GM23338 (cell line): ENCODE results near the gene ADGRB3. TPM values are rescaled to one million over a fixed set of nuclear protein-coding genes. Genes with fewer than 3 reads are reported as not detected.

Experiments
- ATAC-seq: fragments of 200-7000 bp; cut with Tn5 transposase; 3 replicates; pipeline ENCODE4 v1.9.1; 2020
- DNase-seq: peaks from one replicate; pipeline ENCODE4 v3.0.0-alpha.2; 2015; ENCODE audit warnings: low spot score
- H2AFZ ChIP-seq: fragments of 200-600 bp; sonication (generic); 2 replicates; pipeline ENCODE4 v1.8.0; 2016; ENCODE audit warnings: antibody characterized with exemption, mild to moderate bottlenecking, moderate library complexity
- H3F3A ChIP-seq: fragments of 200-600 bp; sonication (generic); replicated peaks from 2 replicates; pipeline ENCODE4 v1.8.0; 2017; ENCODE audit warnings: antibody characterized with exemption, mixed run types, low read depth
- H3K27ac ChIP-seq: fragments of 200-600 bp; sonication (generic); 2 replicates; pipeline ENCODE4 v1.6.1; 2016; ENCODE audit warnings: low read depth
- H3K27me3 ChIP-seq: fragments of 200-600 bp; sonication (generic); 2 replicates; pipeline ENCODE4 v1.8.0; 2016; ENCODE audit warnings: mild to moderate bottlenecking, mixed run types, moderate library complexity; ENCODE audit not compliant: insufficient read depth
- H3K36me3 ChIP-seq: fragments of 200-600 bp; sonication (generic); 2 replicates; pipeline ENCODE4 v1.8.0; 2016; ENCODE audit warnings: mild to moderate bottlenecking; ENCODE audit not compliant: insufficient read depth
- H3K4me1 ChIP-seq: fragments of 200-600 bp; sonication (generic); 2 replicates; pipeline ENCODE4 v1.8.0; 2016; ENCODE audit warnings: mild to moderate bottlenecking, moderate library complexity; ENCODE audit not compliant: insufficient read depth
- H3K4me2 ChIP-seq: fragments of 200-600 bp; sonication (generic); 2 replicates; pipeline ENCODE4 v1.7.1; 2017; ENCODE audit warnings: mixed run types
- H3K4me3 ChIP-seq: fragments of 200-600 bp; sonication (generic); 2 replicates; pipeline ENCODE4 v1.6.1; 2016; ENCODE audit warnings: mixed run types
- H3K79me2 ChIP-seq: fragments of 200-600 bp; sonication (generic); replicated peaks from 2 replicates; pipeline ENCODE4 v1.8.0; 2017; ENCODE audit warnings: mild to moderate bottlenecking; ENCODE audit not compliant: insufficient read depth
- H3K9me2 ChIP-seq: fragments of 200-600 bp; sonication (generic); 2 replicates; pipeline ENCODE4 v1.8.0; 2017; ENCODE audit not compliant: insufficient read depth
- H4K20me1 ChIP-seq: fragments of 200-600 bp; sonication (generic); replicated peaks from 2 replicates; pipeline ENCODE4 v1.8.0; 2017; ENCODE audit warnings: mild to moderate bottlenecking; ENCODE audit not compliant: insufficient read depth
- H3K27ac Mint-ChIP-seq: 2 replicates; pipeline ENCODE4 v1.8.0; 2020; ENCODE audit warnings: inconsistent platforms, mild to moderate bottlenecking, moderate library complexity, mixed read lengths
- H3K27me3 Mint-ChIP-seq: 3 replicates; pipeline ENCODE4 v1.8.0; 2022; ENCODE audit warnings: low read depth, mild to moderate bottlenecking, moderate library complexity, mixed read lengths, inconsistent platforms; ENCODE audit not compliant: insufficient read depth, poor library complexity
- H3K36me3 Mint-ChIP-seq: 3 replicates; pipeline ENCODE4 v1.8.0; 2021; ENCODE audit warnings: low read depth, mild to moderate bottlenecking, inconsistent platforms, moderate library complexity, mixed read lengths
- H3K4me1 Mint-ChIP-seq: 3 replicates; pipeline ENCODE4 v1.8.0; 2020; ENCODE audit warnings: mild to moderate bottlenecking, inconsistent platforms, mixed read lengths
- H3K4me3 Mint-ChIP-seq: 3 replicates; pipeline ENCODE4 v1.8.0; 2021; ENCODE audit warnings: moderate library complexity, mild to moderate bottlenecking, inconsistent platforms, mixed read lengths
- H3K9me3 Mint-ChIP-seq: 3 replicates; pipeline ENCODE4 v1.8.0; 2020; ENCODE audit warnings: moderate library complexity, mild to moderate bottlenecking, inconsistent platforms, mixed read lengths
- CREB1 ChIP-seq: fragments of 250-450 bp; sonication (Bioruptor Pico); IDR thresholded peaks from 2 replicates; pipeline ENCODE4 v1.5.0; 2020; ENCODE audit warnings: low read depth, mild to moderate bottlenecking, moderate library complexity
- EZH2 ChIP-seq: fragments of 200-600 bp; sonication (generic); IDR thresholded peaks from one replicate; pipeline ENCODE4 v1.8.0; 2017; ENCODE audit warnings: antibody characterized with exemption, mild to moderate bottlenecking, low read depth; ENCODE audit not compliant: unreplicated experiment
- EZH2phosphoT487 ChIP-seq: fragments of 200-600 bp; sonication (generic); IDR thresholded peaks from one replicate; pipeline ENCODE4 v1.8.1; 2018; ENCODE audit warnings: antibody characterized with exemption; ENCODE audit not compliant: unreplicated experiment
- NANOG ChIP-seq: IDR thresholded peaks from 2 replicates; pipeline ENCODE4 v1.6.1; 2016; ENCODE audit warnings: antibody characterized with exemption, borderline replicate concordance
- polyA plus RNA-seq: library from polyadenylated mRNA; unstranded; fragments of >200 nt; fragmentation: Nextera tagmentation; extraction: Ambion mirVana; gene quantifications from 2 replicates; pipeline ENCODE4 v1.2.1, GENCODE V29; 2016
- total RNA-seq: library from RNA; depleted of rRNA; stranded (reverse); fragments of >200 nt; shearing (Covaris generic); gene quantifications from 2 replicates; pipeline ENCODE4 v1.2.3, GENCODE V29; 2014
- TF ChIP-seq, protein P1 (sequence below): fragments of 250-450 bp; sonication (Bioruptor Pico); IDR thresholded peaks from 2 replicates; pipeline ENCODE4 v1.5.0; 2020; ENCODE audit warnings: mild to moderate bottlenecking, moderate library complexity
- TF ChIP-seq, protein P2 (sequence below): IDR thresholded peaks from one replicate; pipeline ENCODE4 v1.6.1; 2018; ENCODE audit warnings: antibody characterized with exemption; ENCODE audit not compliant: unreplicated experiment

Gene ADGRB3
- total and polyA plus RNA-seq, 2 experiments from 2014 or later: 0.92 to 4.0 TPM

DNA sequence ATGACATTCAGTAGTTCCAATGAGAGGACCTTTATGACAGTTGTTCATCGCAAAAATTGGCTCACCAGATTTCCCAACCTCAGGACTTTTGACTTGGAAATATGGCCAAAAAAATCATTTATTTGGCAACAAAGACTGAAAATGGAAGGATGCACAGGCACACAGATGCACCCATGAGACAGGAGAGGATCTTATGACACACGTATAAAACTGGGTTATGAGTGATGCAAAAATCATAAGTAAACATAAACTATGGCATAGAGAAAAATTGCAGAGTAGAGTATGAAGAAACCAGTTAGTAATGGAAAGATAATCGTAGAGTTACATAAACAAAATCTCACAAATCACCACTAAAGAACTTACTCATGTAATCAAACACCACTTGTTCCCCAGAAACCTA, 546.9 kb downstream of the ADGRB3 start:
- Mint-ChIP-seq H3K9me3 (no peaks in the 10 kb centered on the region), H3K27ac (no peak overlapping the region), H3K36me3 (no peaks in the 10 kb centered on the region), H3K27me3 (peaks cover 5% of the 10 kb centered on the region), H3K4me3 (no peak overlapping the region), H3K4me1 (no peaks in the 10 kb centered on the region)
- no peaks in the 10 kb centered on the region for H3K79me2 ChIP-seq
- H3K4me2 ChIP-seq: no peak overlapping the region
- peaks cover 3% of the 10 kb centered on the region; the same call in 1 of the 2 replicates for H3K9me2 ChIP-seq
- no peak for ATAC-seq
- no peaks in the 10 kb centered on the region for H3K27me3 ChIP-seq
- no peak overlapping the region for H2AFZ ChIP-seq
- TF ChIP-seq EZH2 (no peak), CREB1 (CRISPR knock-in tag) (no peak), EZH2phosphoT487 (no peak), NANOG (no peak)
- TF ChIP-seq, protein P1, sequence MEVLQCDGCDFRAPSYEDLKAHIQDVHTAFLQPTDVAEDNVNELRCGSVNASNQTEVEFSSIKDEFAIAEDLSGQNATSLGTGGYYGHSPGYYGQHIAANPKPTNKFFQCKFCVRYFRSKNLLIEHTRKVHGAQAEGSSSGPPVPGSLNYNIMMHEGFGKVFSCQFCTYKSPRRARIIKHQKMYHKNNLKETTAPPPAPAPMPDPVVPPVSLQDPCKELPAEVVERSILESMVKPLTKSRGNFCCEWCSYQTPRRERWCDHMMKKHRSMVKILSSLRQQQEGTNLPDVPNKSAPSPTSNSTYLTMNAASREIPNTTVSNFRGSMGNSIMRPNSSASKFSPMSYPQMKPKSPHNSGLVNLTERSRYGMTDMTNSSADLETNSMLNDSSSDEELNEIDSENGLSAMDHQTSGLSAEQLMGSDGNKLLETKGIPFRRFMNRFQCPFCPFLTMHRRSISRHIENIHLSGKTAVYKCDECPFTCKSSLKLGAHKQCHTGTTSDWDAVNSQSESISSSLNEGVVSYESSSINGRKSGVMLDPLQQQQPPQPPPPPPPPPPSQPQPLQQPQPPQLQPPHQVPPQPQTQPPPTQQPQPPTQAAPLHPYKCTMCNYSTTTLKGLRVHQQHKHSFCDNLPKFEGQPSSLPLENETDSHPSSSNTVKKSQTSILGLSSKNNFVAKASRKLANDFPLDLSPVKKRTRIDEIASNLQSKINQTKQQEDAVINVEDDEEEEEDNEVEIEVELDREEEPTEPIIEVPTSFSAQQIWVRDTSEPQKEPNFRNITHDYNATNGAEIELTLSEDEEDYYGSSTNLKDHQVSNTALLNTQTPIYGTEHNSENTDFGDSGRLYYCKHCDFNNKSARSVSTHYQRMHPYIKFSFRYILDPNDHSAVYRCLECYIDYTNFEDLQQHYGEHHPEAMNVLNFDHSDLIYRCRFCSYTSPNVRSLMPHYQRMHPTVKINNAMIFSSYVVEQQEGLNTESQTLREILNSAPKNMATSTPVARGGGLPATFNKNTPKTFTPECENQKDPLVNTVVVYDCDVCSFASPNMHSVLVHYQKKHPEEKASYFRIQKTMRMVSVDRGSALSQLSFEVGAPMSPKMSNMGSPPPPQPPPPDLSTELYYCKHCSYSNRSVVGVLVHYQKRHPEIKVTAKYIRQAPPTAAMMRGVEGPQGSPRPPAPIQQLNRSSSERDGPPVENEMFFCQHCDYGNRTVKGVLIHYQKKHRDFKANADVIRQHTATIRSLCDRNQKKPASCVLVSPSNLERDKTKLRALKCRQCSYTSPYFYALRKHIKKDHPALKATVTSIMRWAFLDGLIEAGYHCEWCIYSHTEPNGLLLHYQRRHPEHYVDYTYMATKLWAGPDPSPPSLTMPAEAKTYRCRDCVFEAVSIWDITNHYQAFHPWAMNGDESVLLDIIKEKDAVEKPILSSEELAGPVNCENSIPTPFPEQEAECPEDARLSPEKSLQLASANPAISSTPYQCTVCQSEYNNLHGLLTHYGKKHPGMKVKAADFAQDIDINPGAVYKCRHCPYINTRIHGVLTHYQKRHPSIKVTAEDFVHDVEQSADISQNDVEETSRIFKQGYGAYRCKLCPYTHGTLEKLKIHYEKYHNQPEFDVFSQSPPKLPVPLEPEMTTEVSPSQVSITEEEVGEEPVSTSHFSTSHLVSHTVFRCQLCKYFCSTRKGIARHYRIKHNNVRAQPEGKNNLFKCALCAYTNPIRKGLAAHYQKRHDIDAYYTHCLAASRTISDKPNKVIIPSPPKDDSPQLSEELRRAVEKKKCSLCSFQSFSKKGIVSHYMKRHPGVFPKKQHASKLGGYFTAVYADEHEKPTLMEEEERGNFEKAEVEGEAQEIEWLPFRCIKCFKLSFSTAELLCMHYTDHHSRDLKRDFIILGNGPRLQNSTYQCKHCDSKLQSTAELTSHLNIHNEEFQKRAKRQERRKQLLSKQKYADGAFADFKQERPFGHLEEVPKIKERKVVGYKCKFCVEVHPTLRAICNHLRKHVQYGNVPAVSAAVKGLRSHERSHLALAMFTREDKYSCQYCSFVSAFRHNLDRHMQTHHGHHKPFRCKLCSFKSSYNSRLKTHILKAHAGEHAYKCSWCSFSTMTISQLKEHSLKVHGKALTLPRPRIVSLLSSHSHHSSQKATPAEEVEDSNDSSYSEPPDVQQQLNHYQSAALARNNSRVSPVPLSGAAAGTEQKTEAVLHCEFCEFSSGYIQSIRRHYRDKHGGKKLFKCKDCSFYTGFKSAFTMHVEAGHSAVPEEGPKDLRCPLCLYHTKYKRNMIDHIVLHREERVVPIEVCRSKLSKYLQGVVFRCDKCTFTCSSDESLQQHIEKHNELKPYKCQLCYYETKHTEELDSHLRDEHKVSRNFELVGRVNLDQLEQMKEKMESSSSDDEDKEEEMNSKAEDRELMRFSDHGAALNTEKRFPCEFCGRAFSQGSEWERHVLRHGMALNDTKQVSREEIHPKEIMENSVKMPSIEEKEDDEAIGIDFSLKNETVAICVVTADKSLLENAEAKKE (CRISPR knock-in tag): no peak
- TF ChIP-seq, protein P2, sequence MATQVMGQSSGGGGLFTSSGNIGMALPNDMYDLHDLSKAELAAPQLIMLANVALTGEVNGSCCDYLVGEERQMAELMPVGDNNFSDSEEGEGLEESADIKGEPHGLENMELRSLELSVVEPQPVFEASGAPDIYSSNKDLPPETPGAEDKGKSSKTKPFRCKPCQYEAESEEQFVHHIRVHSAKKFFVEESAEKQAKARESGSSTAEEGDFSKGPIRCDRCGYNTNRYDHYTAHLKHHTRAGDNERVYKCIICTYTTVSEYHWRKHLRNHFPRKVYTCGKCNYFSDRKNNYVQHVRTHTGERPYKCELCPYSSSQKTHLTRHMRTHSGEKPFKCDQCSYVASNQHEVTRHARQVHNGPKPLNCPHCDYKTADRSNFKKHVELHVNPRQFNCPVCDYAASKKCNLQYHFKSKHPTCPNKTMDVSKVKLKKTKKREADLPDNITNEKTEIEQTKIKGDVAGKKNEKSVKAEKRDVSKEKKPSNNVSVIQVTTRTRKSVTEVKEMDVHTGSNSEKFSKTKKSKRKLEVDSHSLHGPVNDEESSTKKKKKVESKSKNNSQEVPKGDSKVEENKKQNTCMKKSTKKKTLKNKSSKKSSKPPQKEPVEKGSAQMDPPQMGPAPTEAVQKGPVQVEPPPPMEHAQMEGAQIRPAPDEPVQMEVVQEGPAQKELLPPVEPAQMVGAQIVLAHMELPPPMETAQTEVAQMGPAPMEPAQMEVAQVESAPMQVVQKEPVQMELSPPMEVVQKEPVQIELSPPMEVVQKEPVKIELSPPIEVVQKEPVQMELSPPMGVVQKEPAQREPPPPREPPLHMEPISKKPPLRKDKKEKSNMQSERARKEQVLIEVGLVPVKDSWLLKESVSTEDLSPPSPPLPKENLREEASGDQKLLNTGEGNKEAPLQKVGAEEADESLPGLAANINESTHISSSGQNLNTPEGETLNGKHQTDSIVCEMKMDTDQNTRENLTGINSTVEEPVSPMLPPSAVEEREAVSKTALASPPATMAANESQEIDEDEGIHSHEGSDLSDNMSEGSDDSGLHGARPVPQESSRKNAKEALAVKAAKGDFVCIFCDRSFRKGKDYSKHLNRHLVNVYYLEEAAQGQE: no peak
- H4K20me1 ChIP-seq: no peaks in the 10 kb centered on the region
- no peak overlapping the region for H3K27ac ChIP-seq
- no peaks in the 10 kb centered on the region for H3K36me3 ChIP-seq
- DNase-seq: no peak
- H3K4me1 ChIP-seq: no peaks in the 10 kb centered on the region
- no peak overlapping the region for H3K4me3 ChIP-seq
- no peaks in the 10 kb centered on the region for H3F3A ChIP-seq
